SU-DHL-6 (cell line): ENCODE measurements around the gene NPAS2.

ENCODE experiments used
- CTCF ChIP-seq: fragments of 200-600 bp; sonication (generic); IDR thresholded peaks from one replicate; pipeline ENCODE4 v1.5.1; 2017; ENCODE audit warnings: antibody characterized with exemption, mild to moderate bottlenecking, low read length, moderate library complexity; ENCODE audit not compliant: insufficient read depth, poor library complexity, severe bottlenecking
- EZH2phosphoT487 ChIP-seq: fragments of 200-600 bp; sonication (generic), shearing (Covaris generic); conservative IDR thresholded peaks from 2 replicates; pipeline ENCODE4 v1.6.1; 2018; ENCODE audit warnings: mild to moderate bottlenecking, antibody characterized with exemption, low read length, moderate library complexity, mixed read lengths

GRCh38 chr2:100778637-100779450 is 41.1 kb upstream of the NPAS2 start:
- TF ChIP-seq CTCF = no peak
- TF ChIP-seq EZH2phosphoT487 = no peak
